ENCODE data around the gene YAF2.

- TF ChIP-seq CTCF (IDR thresholded peaks at IDR 0.05 in 2 of 3, conservative IDR thresholded peaks at IDR 0.05 in 1 of 3; ENCODE audit: borderline replicate concordance in 1 of 3, insufficient read depth in 1 of 3, low read depth in 2 of 3, low read length in 2 of 3) (no peak), CBX3 (IDR thresholded peaks at IDR 0.05; ENCODE audit: low read depth) (no peak), POLR2A (IDR thresholded peaks at IDR 0.05; ENCODE audit: borderline replicate concordance, extremely low read depth, insufficient read depth, insufficient read length) (no peak), CEBPB (IDR thresholded peaks at IDR 0.05; ENCODE audit: low read depth) (no peak), POLR2AphosphoS5 (IDR thresholded peaks at IDR 0.05; ENCODE audit: low read depth, low read length) (no peak), SP1 (IDR thresholded peaks at IDR 0.05; ENCODE audit: low read depth) (no peak)
These were observed 44.2 kb upstream of the YAF2 start for GRCh38 chr12:42282294-42282693.
